GM21360 (cell line): ENCODE data around the gene ZNF22.
A peak's percentile ranks its signal among the peaks of the same experiment; 100 is the strongest.

ENCODE experiments used
- ATAC-seq: cut with Tn5 transposase; IDR thresholded peaks from one replicate; pipeline ENCODE4 v1.9.1; 2021; ENCODE audit warnings: mild to moderate bottlenecking, moderate library complexity; ENCODE audit not compliant: unreplicated experiment

The ZNF22 gene

DNA sequence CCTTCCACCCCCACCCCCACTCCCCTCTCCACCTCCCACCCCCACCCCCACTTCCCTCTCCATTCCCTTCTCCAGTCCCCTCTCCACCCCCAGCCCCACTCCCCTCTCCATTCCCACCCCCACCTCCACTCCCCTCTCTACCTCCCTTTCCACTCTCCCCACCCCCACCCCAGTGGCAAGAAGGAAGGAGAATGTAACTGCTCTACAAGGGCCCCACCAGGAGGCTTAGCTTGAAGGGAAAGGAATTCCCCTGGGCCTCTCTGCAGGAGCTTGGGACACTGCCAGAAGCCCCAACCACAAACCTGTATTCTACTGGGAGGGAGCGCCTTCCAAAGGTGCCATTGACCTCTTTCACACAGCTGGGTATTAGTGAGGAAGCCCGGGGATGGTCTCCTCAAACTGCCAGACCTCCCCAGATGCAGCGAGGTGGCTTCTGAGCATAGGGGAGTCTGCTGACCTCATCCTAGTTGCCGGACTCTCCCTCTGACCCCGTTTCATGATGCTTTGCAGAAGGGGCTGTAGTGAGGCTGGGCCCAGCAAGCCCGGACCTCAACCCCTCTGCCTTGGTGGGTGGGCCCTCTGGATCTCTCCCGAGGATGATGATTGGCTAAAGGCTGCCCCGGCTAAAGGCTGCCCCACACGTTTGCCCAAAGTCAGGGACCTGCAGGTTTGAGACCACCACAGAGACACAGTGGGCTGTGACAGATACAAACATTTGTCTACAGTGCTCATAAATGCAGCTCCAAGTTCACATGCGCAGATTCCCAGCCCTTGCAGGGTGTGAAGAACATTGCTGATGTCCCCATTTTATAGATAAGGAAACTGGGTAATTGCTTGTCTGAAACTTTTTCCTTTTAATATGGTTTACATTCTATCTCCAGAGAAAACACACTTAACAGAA lies 25.0 kb upstream of the ZNF22 start:
- ATAC-seq = no peak

DNA sequence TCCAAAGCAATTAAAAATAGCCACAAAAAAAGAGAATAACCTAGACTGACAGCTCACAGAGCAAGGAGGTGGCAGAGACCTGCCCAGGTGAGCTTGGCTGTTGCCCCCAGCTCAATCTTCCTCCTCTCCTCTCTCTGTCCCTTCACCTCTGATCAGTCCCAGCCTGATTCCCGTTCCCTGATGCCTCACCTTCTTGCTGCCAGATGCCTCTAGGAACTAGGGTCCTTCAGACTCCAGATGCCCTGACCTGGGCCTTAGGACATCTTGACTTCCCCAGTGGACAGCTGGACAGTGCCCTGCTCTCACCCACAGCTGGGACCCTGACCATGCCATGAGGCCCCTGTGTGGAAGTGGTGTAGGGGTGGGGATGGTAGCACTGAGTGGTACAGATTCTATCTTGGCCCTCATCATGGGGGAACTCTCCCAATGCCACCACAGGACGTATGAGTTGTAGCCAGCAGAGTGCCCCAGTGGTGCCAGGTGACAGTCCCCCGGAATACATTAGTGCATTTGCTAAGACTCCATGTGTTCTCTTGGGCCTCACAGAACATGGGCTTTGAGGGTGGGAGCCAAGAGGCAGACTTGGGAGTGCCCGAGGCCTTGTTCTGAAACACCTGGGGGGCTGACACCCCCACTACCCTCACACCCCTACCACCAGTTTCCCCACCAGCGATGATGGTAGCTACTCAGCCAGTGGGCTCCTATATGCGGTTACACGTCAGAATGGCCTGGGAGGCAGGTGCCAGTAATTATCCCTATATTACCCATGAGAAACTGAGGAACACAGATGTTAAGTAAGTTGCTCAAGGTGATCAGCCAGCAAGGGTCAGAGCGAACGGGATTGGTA lies 24.1 kb upstream of the ZNF22 start:
- ATAC-seq = no peak

DNA sequence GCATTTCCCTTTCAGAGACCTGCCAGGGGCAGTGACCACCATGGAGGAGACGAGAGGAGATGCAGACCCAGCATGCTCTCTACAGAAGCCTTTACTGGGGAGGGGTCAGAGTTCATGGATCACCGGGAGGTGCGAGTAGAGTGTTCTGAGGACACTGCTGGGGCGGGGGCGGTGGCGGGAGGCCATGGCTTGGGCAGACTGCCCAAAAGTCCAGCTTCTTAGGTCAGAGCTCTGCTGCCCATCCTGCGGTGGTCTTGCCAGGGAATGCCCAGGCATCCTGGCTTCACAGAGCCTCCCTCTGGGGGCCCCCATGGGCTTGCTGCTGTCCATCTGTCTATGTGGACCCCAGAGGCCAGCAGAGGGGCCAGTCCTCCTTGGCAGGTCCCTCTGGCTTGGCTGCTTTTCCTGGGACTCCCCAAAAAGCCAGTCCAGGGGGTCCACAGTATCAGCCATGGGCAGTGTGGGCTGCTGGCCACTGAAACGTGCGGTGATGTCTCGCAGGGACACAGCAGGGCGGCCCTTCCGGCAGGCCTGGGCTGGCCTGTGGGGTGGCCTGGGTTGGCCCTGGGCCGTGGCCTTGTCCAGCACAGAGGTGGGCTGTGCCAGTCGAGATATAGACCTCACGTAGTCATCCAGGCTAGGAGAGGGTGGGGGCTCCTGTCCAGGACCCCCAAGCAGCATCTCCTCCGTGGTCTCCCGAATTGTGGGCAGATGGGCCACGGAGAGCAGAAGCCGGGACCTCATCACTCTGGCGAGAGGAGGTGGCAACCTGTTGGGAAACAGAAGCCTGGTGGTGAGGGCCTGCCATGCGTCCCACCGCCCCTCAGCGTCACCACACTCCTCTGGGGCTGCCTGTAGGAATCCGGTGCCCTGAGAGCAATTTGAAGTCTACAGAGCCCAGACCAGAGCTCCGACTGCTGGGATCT lies 23.2 kb upstream of the ZNF22 start:
- no peak for ATAC-seq

DNA sequence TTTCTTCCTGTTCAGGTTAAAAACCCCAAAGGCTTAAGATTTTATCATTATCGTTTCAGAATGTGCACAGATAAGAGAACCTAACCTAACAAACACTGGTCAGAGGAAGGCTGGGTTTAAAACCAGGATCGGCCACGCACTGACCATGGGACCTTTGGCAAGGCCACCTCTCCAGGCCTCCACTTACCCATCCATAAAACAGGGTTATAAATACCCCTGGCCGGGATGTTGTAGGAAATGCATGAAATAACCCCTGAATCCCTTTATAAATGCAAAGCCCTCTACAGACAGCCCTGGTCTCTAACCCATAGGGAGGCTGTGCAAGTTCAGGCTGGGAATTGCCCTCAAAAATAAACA lies 22.5 kb upstream of the ZNF22 start:
- no peak for ATAC-seq

DNA sequence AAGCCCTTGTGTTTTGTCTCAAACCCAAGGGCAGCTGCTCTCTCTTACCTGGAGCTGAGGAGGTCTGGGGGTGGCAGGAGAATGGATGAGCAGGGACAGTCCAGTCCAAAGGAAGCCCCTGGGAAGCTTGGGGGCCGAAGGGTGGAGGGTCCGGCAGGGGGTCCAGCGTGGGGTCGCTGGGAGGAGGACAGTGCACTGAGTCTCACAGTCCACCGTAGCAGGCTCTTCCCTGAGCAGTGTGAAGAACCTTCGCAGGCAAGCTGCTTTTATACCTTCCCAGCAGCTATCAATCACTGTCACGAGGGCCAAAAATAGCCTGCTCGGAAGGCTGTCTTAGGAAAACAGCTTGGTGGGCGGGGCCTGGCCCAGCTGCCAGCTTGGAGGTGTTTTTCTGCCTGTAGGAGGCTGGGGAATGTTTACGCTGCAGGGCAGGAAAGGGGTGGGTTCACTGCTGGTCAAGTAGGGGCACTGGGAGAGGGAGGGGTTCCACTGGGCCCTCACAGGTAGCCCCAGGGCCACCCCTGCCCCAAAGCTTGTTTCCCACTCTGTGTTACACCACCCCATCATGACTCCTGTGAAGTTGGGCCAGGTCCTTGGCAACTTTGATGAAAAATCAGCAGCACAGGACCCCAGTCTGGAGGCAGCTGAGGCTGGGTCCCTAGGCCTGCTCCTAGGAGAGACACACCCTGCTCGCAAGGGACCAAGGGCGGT lies 22.0 kb upstream of the ZNF22 start, which contains the start of gene DEPP1:
TSS of gene DEPP1 (minus strand) at position 240 of the 711 bp plus-strand sequence. CDS start 779 bp downstream, outside the sequence.
- no peak for ATAC-seq

DNA sequence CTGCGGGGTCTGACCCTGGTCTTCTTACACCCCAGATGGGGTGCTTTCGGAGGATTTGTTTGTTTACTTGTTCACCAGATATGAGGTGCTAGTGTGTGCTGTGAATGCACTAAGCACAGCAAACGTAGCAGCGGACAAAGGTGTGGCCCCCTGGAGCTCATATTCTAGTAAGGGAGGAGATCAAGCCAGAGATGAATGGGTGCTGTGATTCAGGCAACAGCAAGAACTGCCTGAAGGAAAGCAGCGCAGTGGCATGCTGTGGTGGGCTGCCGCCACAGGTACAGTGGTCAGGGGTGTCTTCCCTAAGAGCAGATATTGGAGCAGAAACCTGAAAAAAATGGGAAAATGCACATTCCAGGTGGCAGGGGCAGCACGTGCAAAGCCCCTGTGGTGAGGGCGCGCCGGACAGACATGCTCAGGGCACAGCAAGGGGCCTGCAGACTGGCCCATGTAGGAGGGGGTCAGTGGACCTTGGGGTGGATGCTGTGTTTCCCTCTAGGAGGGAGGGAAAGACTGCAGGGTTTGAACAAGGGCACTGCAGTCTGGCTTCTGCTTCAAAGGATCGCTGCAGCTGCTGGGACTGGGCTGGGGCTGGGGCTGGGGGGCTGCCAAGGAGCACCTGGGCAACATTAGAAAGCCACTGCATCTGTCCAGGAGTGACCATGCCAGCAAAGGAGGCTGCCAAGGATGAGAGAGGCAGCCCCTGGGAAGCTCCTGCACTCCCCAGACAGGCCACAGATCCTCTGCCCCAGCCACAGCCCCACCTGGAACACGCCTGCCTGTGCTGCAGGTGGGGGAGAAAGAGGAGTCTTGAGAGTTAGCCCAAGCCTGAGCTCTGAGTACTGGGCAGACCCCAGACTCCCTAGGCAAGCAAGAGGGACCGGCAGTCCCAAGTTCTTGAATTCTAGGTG lies 21.2 kb upstream of the ZNF22 start:
- ATAC-seq = no peak

DNA sequence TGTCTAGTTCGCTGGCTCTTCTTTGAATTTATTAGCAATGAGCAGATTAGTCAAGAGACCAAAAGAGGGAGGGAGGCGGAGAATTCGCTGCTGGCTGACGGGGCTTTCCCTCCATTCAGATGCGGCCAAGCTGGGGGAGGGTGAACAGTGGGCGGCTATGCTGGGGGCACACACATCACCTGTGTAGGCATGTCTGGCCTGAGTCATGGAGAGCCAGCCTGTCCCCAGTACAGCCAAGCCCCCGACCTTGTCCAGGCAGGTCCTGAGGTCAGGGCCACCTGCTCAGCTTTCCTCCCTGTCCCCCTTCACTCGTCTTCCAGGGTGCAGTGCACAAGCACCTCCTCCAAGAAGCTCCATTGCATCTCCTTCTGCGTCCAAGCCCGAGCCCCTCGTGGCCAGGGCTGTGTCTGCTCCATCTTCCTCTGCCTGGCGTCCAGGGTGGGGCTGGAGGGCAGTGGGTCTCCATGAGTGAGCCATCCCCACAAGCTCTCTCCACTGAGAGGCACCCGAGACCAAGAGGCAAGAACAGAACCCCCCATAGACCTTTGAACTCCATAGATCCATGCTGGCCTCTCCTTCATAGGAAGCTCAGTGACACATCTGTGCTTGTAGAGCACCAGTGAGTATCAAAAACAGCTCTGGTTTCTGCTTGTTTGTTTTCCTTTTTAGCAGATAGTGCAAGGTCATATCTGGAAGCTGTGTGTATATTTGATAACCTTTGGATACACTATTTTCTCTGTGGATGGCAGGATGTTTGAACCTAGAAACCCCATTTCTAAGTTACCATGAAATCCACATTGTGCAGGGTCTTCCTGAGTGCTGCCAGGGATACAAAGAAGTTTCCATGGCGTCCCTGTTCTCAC lies 20.2 kb upstream of the ZNF22 start:
- ATAC-seq = no peak

DNA sequence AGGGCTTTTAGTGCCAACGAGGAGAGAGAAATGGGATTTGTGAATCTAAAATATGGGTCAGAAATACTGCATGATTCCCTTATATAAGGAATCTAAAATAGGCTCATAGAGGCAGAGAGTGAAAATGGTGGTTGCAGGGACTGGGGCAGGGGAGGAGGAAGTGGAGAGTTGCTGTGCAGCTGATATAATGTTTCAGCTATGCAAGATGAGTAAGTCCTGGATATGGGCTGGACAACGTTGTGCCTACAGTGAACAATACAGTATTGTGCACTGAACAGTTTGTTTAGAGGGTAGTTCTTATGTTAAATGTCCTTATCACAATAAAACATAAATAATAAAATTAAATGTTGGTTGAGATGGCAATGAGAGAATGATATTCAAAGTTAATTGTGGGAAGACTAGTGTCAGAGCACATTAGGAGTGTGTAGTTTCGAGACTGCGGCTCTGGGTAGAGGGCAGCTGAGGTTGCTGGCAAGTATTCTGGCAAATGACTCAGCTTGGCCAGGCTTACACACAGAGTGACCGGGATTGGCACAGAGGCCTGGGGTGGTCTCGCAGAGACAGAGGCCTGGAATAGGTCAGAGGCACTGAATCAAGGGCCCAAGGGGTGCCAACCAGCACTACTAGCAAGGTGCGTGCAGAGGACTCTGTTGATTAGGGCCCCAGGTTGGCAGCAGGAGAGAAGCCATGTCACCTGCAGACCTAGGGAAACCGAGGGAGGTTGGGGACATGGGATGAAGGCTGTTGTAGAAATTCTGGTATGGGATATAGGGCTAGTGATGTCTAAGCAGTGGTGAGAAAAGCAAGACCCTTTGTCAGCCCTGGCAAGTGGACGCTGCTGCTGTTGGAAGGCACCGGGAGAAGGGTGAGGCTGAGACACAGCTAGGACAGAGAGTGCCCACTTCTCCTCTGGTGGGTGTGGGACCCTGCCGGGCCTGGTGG lies 19.3 kb upstream of the ZNF22 start:
- ATAC-seq = peak; percentile 58

DNA sequence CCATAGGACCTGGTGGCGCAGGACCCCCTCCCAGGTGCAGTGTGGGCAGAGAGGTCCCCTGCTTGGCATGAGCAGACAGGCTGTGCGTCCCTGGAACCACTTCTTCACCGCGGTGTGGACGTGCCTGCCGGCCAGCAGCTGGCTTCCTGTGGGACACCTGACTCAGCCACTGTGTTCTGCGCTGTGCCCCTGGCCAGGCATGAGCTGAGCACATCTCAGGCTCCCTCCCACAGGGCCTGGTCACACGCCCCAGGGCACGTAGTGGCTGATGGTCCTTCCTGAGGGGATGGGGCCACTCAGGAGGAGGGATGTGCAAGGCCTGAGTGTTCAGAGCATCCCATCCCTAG lies 18.6 kb upstream of the ZNF22 start:
- no peak for ATAC-seq

DNA sequence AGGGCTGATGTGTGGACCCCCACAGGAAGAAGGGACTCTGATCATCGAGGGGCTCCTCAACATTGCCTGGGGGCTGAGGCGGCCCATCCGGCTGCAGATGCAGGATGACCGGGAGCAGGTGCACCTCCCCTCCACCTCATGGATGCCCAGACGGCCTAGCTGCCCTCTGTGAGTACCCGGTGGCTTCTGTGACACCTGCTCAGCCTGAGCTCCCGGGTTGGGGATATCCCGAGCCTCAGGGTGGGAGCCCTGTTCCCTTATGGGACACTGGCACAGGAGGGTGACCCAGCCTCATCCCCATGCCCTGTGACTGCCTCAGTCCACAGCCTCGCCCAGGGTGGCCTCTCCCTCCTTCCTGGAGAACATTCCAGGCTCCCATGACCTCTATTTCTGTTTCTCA lies 18.2 kb upstream of the ZNF22 start:
- ATAC-seq = no peak

DNA sequence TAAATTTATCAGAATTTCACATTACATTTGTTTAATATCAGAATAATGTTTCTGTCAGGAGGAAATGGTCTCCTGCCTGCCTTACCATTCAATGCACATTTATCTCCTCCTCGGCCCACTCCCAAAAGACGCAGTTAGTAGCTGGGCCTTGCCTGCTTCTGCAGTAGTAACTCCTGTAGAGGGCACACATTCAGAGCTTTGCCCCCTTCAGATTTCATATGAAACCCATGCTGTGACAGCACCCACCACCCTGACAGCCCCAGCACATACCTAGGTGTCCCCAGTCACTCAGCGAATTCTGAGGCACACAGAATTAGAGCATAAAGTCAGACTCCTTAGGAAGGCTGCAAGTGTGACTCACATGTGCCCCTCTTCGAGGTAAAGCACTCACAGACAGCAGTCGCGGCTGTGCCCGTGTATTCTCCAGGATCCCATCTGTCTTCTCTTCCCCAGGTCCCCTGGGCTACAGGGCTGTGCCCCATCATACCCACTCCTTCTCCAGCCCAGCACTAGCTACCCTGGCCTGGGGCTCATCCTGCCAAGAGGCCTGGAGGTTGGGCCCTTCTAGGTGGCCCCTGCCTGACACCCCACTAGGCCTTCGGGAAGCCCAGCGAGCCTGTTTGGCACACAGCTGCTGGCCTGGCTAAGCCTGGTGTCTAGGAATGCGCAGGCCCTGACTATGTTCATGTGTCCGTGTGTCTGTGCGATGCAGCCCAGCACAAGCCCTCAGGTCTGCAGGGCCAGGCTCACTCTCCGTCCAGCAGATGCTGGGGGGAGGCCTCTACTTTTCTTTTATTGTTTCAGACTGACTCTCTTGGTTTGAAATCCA lies 17.4 kb upstream of the ZNF22 start:
- no peak for ATAC-seq

DNA sequence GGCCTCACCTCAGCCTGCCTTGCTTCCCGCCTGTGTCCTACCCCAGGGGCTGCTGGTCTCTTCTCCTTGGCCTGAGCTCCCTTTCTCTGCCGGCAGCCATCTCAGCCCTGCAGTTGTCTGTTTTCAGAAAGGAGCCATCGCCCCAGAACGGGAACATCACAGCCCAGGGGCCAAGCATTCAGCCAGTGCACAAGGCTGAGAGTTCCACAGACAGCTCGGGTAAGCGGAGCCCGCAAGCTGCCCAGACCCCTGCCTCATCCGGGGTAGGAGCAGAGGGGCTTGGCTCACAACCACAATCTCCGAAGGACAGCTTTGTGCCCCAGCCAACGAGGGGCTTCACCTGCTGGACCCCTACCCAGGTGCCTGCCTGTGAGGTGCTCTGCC lies 16.8 kb upstream of the ZNF22 start:
- ATAC-seq = no peak

DNA sequence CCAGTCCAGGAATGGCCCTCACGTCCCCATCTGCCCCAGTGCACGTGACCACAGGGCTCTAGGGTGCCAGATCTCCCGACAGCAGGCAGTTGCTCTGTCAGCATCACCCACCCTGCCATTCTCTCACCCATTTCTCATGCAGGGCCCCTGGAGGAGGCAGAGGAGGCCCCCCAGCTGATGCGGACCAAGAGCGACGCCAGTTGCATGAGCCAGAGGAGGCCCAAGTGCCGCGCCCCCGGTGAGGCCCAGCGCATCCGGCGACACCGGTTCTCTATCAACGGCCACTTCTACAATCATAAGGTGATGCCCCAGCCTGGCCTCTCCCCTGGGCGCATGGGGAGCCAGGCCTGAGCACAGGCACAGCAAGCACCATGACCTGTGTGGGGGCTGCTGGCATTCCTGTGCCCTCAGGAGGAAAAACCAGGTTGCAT lies 16.0 kb upstream of the ZNF22 start:
- no peak for ATAC-seq

DNA sequence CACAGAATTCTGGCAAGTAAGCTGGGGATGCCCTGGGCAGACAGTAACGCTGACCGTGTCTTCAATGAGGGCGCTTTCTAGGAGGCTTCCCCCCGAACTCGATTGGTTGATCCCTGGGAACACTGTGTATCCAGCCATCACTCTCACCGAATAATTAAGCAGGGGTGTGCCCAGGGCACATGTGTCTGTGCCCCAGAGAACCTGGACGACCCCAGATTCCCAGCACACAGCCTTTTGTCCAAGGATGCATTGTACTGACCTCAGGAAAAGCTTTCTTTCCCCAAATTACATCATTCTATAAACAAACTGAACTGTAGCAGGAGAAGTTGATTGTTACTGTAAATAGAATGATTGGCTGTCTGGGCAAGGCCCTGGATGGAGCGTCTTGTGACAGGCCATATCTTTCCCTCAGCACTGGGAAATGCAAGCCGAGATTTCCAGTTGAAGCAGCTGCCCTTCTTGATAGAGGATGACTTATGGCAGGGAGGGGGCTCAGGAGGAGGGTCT lies 15.5 kb upstream of the ZNF22 start:
- ATAC-seq = no peak

DNA sequence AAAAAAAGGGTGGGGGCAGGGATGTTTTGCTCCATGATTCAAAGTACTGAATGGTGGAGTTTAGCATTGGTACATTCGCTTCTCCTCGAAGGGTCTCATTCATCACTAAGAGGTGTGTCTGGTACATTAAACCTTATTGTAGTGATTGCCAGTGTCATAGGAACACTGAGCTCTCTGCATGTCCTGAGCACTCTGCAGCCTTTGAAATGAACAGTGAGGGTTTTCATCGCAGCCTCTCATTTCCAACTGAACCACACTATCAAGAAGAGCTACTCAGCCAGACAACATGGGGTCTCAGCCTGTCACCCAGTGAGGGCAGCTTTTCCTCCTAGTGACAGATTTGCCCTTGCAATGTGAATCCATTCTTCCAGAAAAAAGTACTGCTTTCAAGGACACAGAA lies 14.5 kb upstream of the ZNF22 start:
- no peak for ATAC-seq

DNA sequence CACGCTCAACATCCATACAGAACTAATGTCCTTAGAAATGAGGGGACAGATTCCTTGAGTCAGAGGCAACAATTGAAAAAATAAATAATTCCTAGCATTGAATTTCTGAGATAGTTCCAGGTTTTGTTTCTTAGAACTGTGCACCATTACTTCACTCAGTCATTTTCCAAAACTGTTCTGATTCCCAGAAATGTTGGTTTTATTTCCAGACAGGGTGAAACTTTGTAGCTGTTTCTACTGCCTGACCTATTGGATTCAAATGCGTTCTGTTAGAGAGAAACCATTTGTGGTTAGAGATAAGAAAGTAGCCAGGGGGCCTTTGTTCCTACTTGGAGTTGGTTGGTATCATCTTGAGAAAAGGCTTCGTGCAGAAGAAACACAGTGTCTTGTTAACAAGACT lies 14.1 kb upstream of the ZNF22 start:
- ATAC-seq = no peak
